ENCODE data around the gene MOCS1. TPM values are rescaled to one million over a fixed set of nuclear protein-coding genes. Genes with fewer than 3 reads are reported as not detected.

Gene MOCS1
- total and polyA plus RNA-seq, 9 of the 15 experiments (the other 6 are each of a cell fraction or from before 2014, with no cell fraction given), result 0.69 to 12.7 (median 8.7) TPM

DNA sequence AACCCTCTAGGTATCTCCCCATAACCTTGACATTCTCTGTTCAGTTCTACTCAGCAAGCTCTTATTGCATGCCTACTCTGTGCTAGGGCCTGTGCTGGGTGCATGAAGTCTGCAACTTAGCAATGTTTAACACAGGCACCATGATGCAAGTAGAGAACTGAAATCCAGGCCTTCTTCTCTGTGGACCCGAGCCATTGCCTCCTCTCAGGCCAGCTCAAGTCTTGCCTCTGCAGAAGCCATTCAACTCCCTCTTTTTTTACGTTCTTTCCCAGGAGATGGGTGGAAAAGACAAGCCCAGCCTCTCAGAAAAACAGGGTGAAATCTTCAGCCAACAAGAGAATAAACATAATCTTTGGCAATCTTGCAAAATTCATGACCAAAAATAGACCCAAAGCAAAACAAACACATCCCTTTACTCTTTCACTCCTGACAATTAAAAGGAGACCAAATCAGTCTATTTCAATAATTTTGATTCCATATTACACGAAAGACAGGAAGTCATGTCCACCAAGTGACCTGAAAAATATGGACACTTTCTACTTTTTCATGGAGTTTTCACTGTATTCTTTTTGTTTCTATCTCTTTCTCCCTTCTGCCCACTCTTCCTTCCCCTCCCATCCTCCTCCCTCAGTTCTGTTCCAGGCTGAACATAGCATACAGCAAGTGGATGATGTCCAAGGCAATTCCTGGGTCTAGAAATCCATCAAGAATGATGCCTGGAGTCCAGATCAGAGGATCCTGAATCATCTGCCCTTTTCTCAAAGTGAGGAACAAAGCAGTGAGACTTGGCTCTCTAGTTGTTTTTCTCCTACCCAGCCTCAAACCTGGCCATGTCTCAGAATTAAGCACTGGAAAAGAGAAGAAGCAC is 45.4 kb upstream of the MOCS1 start (continued):
- no peak for TF ChIP-seq NONO (IDR thresholded peaks at IDR 0.05; ENCODE audit: low read depth in 2 of 2, low read length in 1 of 2)

GRCh38 chr6:39978240-39978639 is 44.0 kb upstream of the MOCS1 start:
- DNase-seq (ENCODE audit: extremely low read depth in 1 of 4, low spot score in 3 of 4), result no peak
- no peak for ATAC-seq
- H3K9me3 ChIP-seq (replicated peaks; ENCODE audit: control insufficient read depth, insufficient read depth, low read depth, low read length), result no peaks in the 10 kb centered on the region
- no peak overlapping the region for H3K9ac ChIP-seq (ENCODE audit: insufficient read depth in 1 of 2, low read depth in 2 of 2, low read length in 2 of 2)
- H3K36me3 ChIP-seq (ENCODE audit: control insufficient read depth, insufficient read depth, low read length), result no peaks in the 10 kb centered on the region
- CTCF ChIA-PET (ENCODE audit: low intra/inter-chr PET ratio), result no interaction called here
- H4K20me1 ChIP-seq (replicated peaks; ENCODE audit: control insufficient read depth, insufficient read depth, low read length), result no peaks in the 10 kb centered on the region
- no peak for FAIRE-seq
- no peak overlapping the region for H3K4me3 ChIP-seq
- in situ Hi-C loops (cut with MboI), result no loop called here
- H3K4me1 ChIP-seq (replicated peaks in 1 of 2; ENCODE audit: control insufficient read depth in 2 of 2, insufficient read depth in 2 of 2, low read length in 2 of 2), result peaks cover 0 to 9% of the 10 kb centered on the region in 2 experiments; a peak in 2 of 5 replicates
- WGBS (ENCODE audit: insufficient coverage, low coverage, missing lambda C conversion rate), result 8% methylated on average over 1 of the region's 1 CpG
- H3K4me2 ChIP-seq (ENCODE audit: insufficient read depth, low read length), result no peak overlapping the region
- POLR2A ChIA-PET, result no interaction called here
- BruUV-seq (replicated peaks), result no TSS peak
- H3K79me2 ChIP-seq (ENCODE audit: control insufficient read depth, insufficient read depth, low read length), result no peaks in the 10 kb centered on the region
- no peaks in the 10 kb centered on the region for H3K9me1 ChIP-seq (ENCODE audit: control insufficient read depth, insufficient read depth, low read length)
- TF ChIP-seq ZNF445 (CRISPR knock-in tag; IDR thresholded peaks at IDR 0.05; ENCODE audit: low read depth), result no peak
- TF ChIP-seq CBX3 (IDR thresholded peaks at IDR 0.05; ENCODE audit: borderline replicate concordance in 1 of 2, low read length in 2 of 2), result no peak
- TF ChIP-seq ZNF197 (CRISPR knock-in tag; IDR thresholded peaks at IDR 0.05; ENCODE audit: low read depth), result no peak
- TF ChIP-seq, protein P1, sequence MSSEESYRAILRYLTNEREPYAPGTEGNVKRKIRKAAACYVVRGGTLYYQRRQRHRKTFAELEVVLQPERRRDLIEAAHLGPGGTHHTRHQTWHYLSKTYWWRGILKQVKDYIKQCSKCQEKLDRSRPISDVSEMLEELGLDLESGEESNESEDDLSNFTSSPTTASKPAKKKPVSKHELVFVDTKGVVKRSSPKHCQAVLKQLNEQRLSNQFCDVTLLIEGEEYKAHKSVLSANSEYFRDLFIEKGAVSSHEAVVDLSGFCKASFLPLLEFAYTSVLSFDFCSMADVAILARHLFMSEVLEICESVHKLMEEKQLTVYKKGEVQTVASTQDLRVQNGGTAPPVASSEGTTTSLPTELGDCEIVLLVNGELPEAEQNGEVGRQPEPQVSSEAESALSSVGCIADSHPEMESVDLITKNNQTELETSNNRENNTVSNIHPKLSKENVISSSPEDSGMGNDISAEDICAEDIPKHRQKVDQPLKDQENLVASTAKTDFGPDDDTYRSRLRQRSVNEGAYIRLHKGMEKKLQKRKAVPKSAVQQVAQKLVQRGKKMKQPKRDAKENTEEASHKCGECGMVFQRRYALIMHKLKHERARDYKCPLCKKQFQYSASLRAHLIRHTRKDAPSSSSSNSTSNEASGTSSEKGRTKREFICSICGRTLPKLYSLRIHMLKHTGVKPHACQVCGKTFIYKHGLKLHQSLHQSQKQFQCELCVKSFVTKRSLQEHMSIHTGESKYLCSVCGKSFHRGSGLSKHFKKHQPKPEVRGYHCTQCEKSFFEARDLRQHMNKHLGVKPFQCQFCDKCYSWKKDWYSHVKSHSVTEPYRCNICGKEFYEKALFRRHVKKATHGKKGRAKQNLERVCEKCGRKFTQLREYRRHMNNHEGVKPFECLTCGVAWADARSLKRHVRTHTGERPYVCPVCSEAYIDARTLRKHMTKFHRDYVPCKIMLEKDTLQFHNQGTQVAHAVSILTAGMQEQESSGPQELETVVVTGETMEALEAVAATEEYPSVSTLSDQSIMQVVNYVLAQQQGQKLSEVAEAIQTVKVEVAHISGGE (CRISPR knock-in tag; IDR thresholded peaks at IDR 0.05), result no peak
- TF ChIP-seq SP1 (CRISPR knock-in tag; IDR thresholded peaks at IDR 0.05), result no peak
- TF ChIP-seq RB1 (IDR thresholded peaks at IDR 0.05; ENCODE audit: low read depth), result no peak
- TF ChIP-seq ZNF41 (CRISPR knock-in tag; conservative IDR thresholded peaks at IDR 0.05), result no peak
- TF ChIP-seq ZNF431 (CRISPR knock-in tag; IDR thresholded peaks at IDR 0.05), result no peak
- intact Hi-C loops (cut with micrococcal nuclease), result no loop called here
- H3K27ac ChIP-seq (ENCODE audit: extremely low read depth, low read depth, low read length), result no peak overlapping the region
- no peak overlapping the region for H2AFZ ChIP-seq (ENCODE audit: low read depth, low read length)
- no peaks in the 10 kb centered on the region; a peak in 2 of 5 replicates for H3K27me3 ChIP-seq (ENCODE audit: control insufficient read depth in 2 of 2, insufficient read depth in 2 of 2, low read length in 2 of 2)
